Vagina (tissue), 2 donors: ENCODE data around the gene GJA4. TPM values are rescaled to one million over a fixed set of nuclear protein-coding genes. Genes with fewer than 3 reads are reported as not detected.

Experiments used
- DNase-seq, 2 donors: peaks; one replicate each; pipeline ENCODE4 v3.0.0-alpha.2; 2017; ENCODE audit errors: extremely low spot score in 2 of 2
- H3K27ac ChIP-seq: fragments of 200-600 bp; sonication (generic); one replicate; pipeline ENCODE4 v1.5.1; 2019
- H3K27me3 ChIP-seq: fragments of 200-600 bp; sonication (generic); one replicate; pipeline ENCODE4 v1.5.1; 2019
- H3K36me3 ChIP-seq, 2 donors: fragments of 200-600 bp; sonication (generic); one replicate each; pipeline ENCODE4 v1.5.1; 2017 to 2019
- H3K4me1 ChIP-seq: fragments of 200-600 bp; sonication (generic); one replicate; pipeline ENCODE4 v1.5.1; 2019
- H3K4me3 ChIP-seq, 2 donors: fragments of 200-600 bp; sonication (generic); 1 replicate in 1 of 2; 2 replicates in 1 of 2; pipeline ENCODE4 v1.5.1; 2016 to 2019
- H3K9me3 ChIP-seq: fragments of 200-600 bp; sonication (generic); one replicate; pipeline ENCODE4 v1.5.1; 2019
- POLR2A ChIP-seq, 2 donors: fragments of 450-650 bp; IDR thresholded peaks; one replicate each; pipeline ENCODE4 v1.6.1; 2017; ENCODE audit warnings: antibody characterized with exemption in 2 of 2, mild to moderate bottlenecking in 2 of 2, moderate library complexity in 2 of 2
- POLR2AphosphoS5 ChIP-seq, 2 donors: sonication (generic); formaldehyde crosslinking; IDR thresholded peaks; one replicate each; pipeline ENCODE4 v1.9.0; 2017; ENCODE audit warnings: antibody characterized with exemption in 2 of 2, mild to moderate bottlenecking in 2 of 2, low read depth in 1 of 2; ENCODE audit not compliant: insufficient read depth in 1 of 2
- intact Hi-C: fragments of 100-400 bp; cut with DNase I; formaldehyde crosslinking; loops from one replicate; pipeline ENCODE4 v1.15.1; 2023
- total RNA-seq: library from RNA; depleted of rRNA; stranded (reverse); fragments of >200 nt; gene quantifications from one replicate; pipeline ENCODE4 v1.2.3, GENCODE V29; 2016
- TF ChIP-seq, protein P1 (sequence below), 3 experiments: fragments of 450-650 bp in 2 of 3; fragments of 200-600 bp in 1 of 3; sonication (generic) in 1 of 3; IDR thresholded peaks; one replicate each; pipeline ENCODE4 v1.5.1; 2017 to 2019; ENCODE audit warnings: antibody characterized with exemption in 3 of 3, mild to moderate bottlenecking in 2 of 3, moderate library complexity in 2 of 3

The GJA4 gene
- 28.5 TPM for total RNA-seq

DNA sequence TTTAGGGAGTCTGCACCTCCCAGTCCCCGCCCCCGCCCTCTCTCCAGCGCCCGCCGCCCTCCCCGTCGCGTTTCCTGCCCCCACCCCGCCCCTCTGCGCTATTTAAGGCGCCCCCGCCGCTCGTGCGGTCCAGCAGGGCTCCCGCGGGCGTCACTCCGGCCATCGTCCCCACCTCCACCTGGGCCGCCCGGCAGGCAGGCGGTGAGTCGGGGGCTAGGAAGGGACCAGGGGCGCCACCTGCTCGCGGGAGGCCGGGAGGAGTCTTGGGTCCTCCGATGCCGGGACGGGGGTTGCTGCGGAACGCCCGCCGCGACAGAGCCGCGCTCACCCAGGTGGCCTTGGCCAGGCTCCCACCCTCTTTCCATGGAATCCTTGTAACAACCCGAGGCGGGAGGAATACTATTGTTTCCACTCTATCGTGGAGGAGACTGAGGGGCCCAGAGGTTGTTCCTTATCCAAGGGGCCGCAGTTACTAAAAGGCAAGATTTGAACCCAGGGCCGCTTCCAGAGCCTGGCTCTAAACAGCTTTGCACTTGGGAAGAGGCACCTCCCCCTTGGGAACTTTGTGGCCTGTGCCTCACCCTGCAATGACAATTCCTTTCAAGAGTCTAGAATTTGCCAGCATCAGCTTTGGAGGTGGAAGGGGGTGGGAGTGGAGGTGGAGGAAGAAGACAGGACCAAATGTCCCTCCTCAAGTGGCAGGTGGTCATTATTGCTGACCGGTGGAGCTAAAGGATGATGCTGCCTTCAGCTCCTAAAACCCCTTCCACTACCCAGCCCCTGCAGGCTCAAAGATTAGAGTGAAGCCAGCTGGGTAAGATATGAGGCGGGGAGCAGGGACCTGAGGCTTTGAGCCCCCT, at the start of gene GJA4:
TSS of gene GJA4 (plus strand) at position 132 of the 860 bp plus-strand sequence. CDS start 1,215 bp downstream, outside the sequence.
- TF ChIP-seq POLR2AphosphoS5 (IDR thresholded peaks at IDR 0.05; ENCODE audit: insufficient read depth in 1 of 2, low read depth in 1 of 2) (peak in 1 of 2 donors; percentile 60), POLR2A (IDR thresholded peaks at IDR 0.05) (no peak)
- intact Hi-C loops = no loop called here
- DNase-seq = no peak

DNA sequence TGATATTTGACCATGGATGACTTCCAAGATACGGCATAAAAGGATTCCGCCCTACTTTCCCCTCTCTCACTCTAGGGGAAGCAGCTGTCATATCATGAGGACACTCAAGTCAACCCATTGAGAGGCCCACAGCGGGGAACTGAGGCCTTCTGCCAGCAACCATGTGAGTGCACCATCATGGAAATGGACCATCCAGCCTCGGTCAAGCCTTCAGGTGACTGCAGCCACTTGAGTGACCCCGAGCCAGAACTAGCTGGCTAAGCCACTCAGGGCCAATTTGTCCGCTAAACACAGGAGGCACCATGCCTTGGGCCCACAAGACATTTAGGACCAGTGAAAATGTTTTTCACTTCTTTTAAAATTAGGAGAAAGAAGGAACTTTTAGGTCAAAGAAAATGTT, 49.0 kb upstream of the GJA4 start:
- no peaks in the 10 kb centered on the region for H3K4me1 ChIP-seq
- DNase-seq = no peak
- no peaks in the 10 kb centered on the region for H3K27me3 ChIP-seq
- H3K4me3 ChIP-seq = no peak overlapping the region
- H3K9me3 ChIP-seq = no peaks in the 10 kb centered on the region
- no peaks in the 10 kb centered on the region for H3K36me3 ChIP-seq
- TF ChIP-seq POLR2A (IDR thresholded peaks at IDR 0.05) (no peak), POLR2AphosphoS5 (IDR thresholded peaks at IDR 0.05; ENCODE audit: insufficient read depth in 1 of 2, low read depth in 1 of 2) (no peak)
- TF ChIP-seq, protein P1, sequence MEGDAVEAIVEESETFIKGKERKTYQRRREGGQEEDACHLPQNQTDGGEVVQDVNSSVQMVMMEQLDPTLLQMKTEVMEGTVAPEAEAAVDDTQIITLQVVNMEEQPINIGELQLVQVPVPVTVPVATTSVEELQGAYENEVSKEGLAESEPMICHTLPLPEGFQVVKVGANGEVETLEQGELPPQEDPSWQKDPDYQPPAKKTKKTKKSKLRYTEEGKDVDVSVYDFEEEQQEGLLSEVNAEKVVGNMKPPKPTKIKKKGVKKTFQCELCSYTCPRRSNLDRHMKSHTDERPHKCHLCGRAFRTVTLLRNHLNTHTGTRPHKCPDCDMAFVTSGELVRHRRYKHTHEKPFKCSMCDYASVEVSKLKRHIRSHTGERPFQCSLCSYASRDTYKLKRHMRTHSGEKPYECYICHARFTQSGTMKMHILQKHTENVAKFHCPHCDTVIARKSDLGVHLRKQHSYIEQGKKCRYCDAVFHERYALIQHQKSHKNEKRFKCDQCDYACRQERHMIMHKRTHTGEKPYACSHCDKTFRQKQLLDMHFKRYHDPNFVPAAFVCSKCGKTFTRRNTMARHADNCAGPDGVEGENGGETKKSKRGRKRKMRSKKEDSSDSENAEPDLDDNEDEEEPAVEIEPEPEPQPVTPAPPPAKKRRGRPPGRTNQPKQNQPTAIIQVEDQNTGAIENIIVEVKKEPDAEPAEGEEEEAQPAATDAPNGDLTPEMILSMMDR (IDR thresholded peaks at IDR 0.05) = no peak
- intact Hi-C loops = no loop called here
- no peak overlapping the region for H3K27ac ChIP-seq

More for the DNA sequence above, at the start of gene GJA4:
- Histone ChIP-seq H3K4me3 (peak within 1 kb of the TSS; percentile 35 to 40), H3K27ac (peak within 1 kb of the TSS; percentile 63), H3K27me3 (no peaks in the 10 kb centered on the region), H3K9me3 (no peaks in the 10 kb centered on the region), H3K4me1 (peaks cover 13% of the 10 kb centered on the region), H3K36me3 (no peaks in the 10 kb centered on the region)

DNA sequence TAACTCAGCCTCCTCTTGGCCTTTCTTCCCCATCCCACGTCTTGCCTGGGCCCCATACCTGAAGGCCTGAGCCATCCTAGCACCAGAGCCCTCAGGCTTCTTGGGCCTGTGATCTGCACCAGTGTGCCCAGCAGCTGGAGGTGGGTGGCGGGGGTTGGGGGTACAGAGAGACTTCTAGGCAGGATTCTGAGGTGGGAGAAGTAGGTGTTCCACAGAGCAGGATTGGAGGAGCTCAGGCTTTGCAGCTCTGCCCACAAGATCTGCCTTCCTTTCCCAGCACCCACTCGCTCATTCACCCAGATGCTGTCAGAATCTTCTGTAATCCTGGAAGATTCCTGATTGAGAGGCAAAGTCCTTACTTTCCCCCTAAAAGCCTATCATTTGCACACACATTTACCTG, 47.9 kb upstream of the GJA4 start:
- TF ChIP-seq, protein P1 (IDR thresholded peaks at IDR 0.05) = no peak
- TF ChIP-seq POLR2A (IDR thresholded peaks at IDR 0.05) = no peak
- no peak for TF ChIP-seq POLR2AphosphoS5 (IDR thresholded peaks at IDR 0.05; ENCODE audit: insufficient read depth in 1 of 2, low read depth in 1 of 2)
- DNase-seq = no peak
- no peaks in the 10 kb centered on the region for H3K27me3 ChIP-seq
- H3K4me3 ChIP-seq = no peak overlapping the region
- intact Hi-C loops = no loop called here
- no peaks in the 10 kb centered on the region for H3K36me3 ChIP-seq
- H3K27ac ChIP-seq = no peak overlapping the region
- H3K9me3 ChIP-seq = no peaks in the 10 kb centered on the region
- no peaks in the 10 kb centered on the region for H3K4me1 ChIP-seq

DNA sequence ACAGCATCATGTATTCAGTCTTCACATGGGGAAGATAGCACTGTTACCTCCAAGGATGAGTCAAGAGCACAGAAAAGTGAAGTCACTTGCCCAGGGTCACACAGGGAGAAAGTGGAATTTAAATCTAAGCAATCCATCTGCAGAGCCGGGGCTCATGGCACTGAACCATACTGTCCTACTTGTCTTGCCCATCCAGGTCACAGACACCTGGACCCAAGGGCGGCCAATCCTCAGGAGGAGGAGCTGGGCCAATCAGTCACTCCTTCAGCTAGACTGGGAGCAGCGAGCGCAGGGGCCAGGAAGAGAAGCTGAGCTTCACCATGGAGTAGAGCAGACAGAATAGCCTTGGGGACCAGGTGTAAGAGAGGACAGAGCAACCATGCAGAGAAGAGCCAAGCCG, 47.1 kb upstream of the GJA4 start:
- DNase-seq = no peak
- H3K4me3 ChIP-seq = no peak overlapping the region
- TF ChIP-seq, protein P1 (IDR thresholded peaks at IDR 0.05) = no peak
- TF ChIP-seq POLR2AphosphoS5 (IDR thresholded peaks at IDR 0.05; ENCODE audit: insufficient read depth in 1 of 2, low read depth in 1 of 2) (no peak), POLR2A (IDR thresholded peaks at IDR 0.05) (no peak)
- H3K4me1 ChIP-seq = no peaks in the 10 kb centered on the region
- no peaks in the 10 kb centered on the region for H3K27me3 ChIP-seq
- no peak overlapping the region for H3K27ac ChIP-seq
- H3K36me3 ChIP-seq = no peaks in the 10 kb centered on the region
- intact Hi-C loops = no loop called here
- no peaks in the 10 kb centered on the region for H3K9me3 ChIP-seq

DNA sequence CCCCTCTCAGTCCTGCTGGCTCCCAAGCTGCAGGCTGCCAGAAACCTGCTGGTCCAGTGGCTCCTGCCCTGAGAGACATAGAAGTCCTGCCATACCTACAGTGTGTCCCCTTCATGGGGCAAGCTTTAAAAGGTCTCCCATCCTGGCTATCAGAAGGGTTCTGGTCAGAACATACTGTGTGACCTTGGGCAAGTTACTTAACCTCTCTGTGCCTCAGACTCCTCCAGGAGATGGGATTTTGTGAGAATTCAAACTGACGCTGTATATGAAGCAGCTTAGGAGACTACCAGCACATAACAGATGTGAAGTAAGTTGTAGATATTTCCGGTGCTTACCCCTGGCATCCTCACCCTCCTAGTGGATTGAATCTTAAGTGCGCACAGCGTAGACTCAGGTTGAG, 46.7 kb upstream of the GJA4 start:
- no peaks in the 10 kb centered on the region for H3K27me3 ChIP-seq
- intact Hi-C loops = no loop called here
- H3K27ac ChIP-seq = no peak overlapping the region
- no peaks in the 10 kb centered on the region for H3K4me1 ChIP-seq
- DNase-seq = no peak
- H3K36me3 ChIP-seq = no peaks in the 10 kb centered on the region
- TF ChIP-seq, protein P1 (IDR thresholded peaks at IDR 0.05) = no peak
- TF ChIP-seq POLR2AphosphoS5 (IDR thresholded peaks at IDR 0.05; ENCODE audit: insufficient read depth in 1 of 2, low read depth in 1 of 2) (no peak), POLR2A (IDR thresholded peaks at IDR 0.05) (no peak)
- H3K4me3 ChIP-seq = no peak overlapping the region
- no peaks in the 10 kb centered on the region for H3K9me3 ChIP-seq
